ENCODE measurements around the gene L3MBTL4.
A peak's percentile ranks its signal among the peaks of the same experiment; 100 is the strongest.

The L3MBTL4 gene

GRCh38 chr18:6256521-6256920, 158.2 kb downstream of the L3MBTL4 start:
- Histone ChIP-seq H3K27ac (ENCODE audit: insufficient read depth in 1 of 2, low read depth in 1 of 2, low read length in 2 of 2, poor library complexity in 1 of 2, severe bottlenecking in 2 of 2) (peak overlapping the region in 1 of 2 experiments; percentile 66), H3K4me1 (ENCODE audit: control extremely low read depth in 1 of 4, control insufficient read depth in 4 of 4, insufficient read depth in 4 of 4, low read length in 3 of 4) (peaks cover 2 to 33% (median 31%) of the 10 kb centered on the region in 4 experiments), H3K4me3 (ENCODE audit: control insufficient read depth in 1 of 7, extremely low read depth in 1 of 7, insufficient read depth in 4 of 7, low read depth in 2 of 7, low read length in 6 of 7) (peak overlapping the region in 5 of 7 experiments; percentile 11 to 56 (median 25)), H3K36me3 (ENCODE audit: control insufficient read depth in 4 of 4, insufficient read depth in 4 of 4, low read length in 3 of 4) (peaks cover 0 to 16% (median 4%) of the 10 kb centered on the region in 4 experiments), H3K9me3 (ENCODE audit: control extremely low read depth in 1 of 5, control insufficient read depth in 4 of 5, insufficient read depth in 2 of 5, low read depth in 1 of 5, low read length in 4 of 5) (peaks cover 0 to 20% (median 4%) of the 10 kb centered on the region in 5 experiments), H3K27me3 (replicated peaks in 2 of 5; ENCODE audit: control insufficient read depth in 4 of 5, insufficient read depth in 5 of 5, low read length in 4 of 5) (no peaks in the 10 kb centered on the region)
- peak; percentile 31 to 83 (median 68) for DNase-seq
- ChIA-PET CTCF (interaction anchor here (1.0 kb wide), 1 partner anchor 15 kb away, joined by 3 read pairs; no protein-coding TSS in a partner anchor), POLR2A (no interaction called here)
- 13% methylated on average over 10 of the region's 10 CpGs for WGBS (ENCODE audit: insufficient coverage)

- no CpG with 5 or more reads among the region's 1 CpG for WGBS (ENCODE audit: insufficient coverage)
- H3K4me3 ChIP-seq (ENCODE audit: control insufficient read depth in 1 of 7, extremely low read depth in 1 of 7, insufficient read depth in 4 of 7, low read depth in 2 of 7, low read length in 6 of 7) = peak overlapping the region in 2 of 7 experiments; percentile 25 to 56
- peaks cover 0 to 17% (median 4%) of the 10 kb centered on the region in 5 experiments for H3K9me3 ChIP-seq (ENCODE audit: control extremely low read depth in 1 of 5, control insufficient read depth in 4 of 5, insufficient read depth in 2 of 5, low read depth in 1 of 5, low read length in 4 of 5)
- peaks cover 0 to 10% (median 2%) of the 10 kb centered on the region in 4 experiments for H3K36me3 ChIP-seq (ENCODE audit: control insufficient read depth in 4 of 4, insufficient read depth in 4 of 4, low read length in 3 of 4)
- POLR2A ChIA-PET = no interaction called here
- no peaks in the 10 kb centered on the region for H3K27me3 ChIP-seq (replicated peaks in 2 of 5; ENCODE audit: control insufficient read depth in 4 of 5, insufficient read depth in 5 of 5, low read length in 4 of 5)
- peaks cover 2 to 33% (median 31%) of the 10 kb centered on the region in 4 experiments for H3K4me1 ChIP-seq (ENCODE audit: control extremely low read depth in 1 of 4, control insufficient read depth in 4 of 4, insufficient read depth in 4 of 4, low read length in 3 of 4)
- DNase-seq = no peak
- peak overlapping the region in 1 of 2 experiments; percentile 66 for H3K27ac ChIP-seq (ENCODE audit: insufficient read depth in 1 of 2, low read depth in 1 of 2, low read length in 2 of 2, poor library complexity in 1 of 2, severe bottlenecking in 2 of 2)
- CTCF ChIA-PET = interaction anchor here (1.0 kb wide), 1 partner anchor 16 kb away, joined by 3 read pairs; no protein-coding TSS in a partner anchor
These were observed 158.8 kb downstream of the L3MBTL4 start for GRCh38 chr18:6255886-6256285.

DNA sequence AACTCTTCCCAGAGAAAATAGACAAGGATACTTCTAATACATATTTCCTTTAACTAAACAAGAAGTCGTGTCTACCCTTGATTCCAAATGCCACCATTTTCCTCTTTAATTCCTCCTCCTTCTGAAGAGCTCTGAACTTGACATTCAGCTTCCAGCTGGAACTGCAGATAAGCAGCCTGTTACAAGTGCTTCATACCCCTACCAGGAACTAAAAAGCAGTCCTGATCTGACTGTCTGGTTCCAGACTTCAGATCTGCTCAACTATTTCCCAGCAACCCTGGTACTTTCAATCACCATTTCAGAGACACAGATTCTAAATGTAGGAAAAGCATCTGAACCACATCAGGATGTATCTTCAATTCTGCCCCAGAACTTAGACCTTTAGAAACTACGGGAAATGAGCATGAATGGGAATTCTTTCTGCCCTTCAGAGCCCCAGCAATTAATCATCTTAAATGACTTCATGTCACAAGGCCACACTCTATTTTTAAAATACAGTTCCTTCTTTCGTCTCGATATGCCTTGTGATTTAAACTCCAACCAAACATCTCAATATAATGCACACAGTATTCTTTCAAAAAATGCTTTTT, 159.5 kb downstream of the L3MBTL4 start:
- H3K27ac ChIP-seq (ENCODE audit: insufficient read depth in 1 of 2, low read depth in 1 of 2, low read length in 2 of 2, poor library complexity in 1 of 2, severe bottlenecking in 2 of 2) = peak overlapping the region in 1 of 2 experiments; percentile 66
- peaks cover 2 to 33% (median 31%) of the 10 kb centered on the region in 4 experiments for H3K4me1 ChIP-seq (ENCODE audit: control extremely low read depth in 1 of 4, control insufficient read depth in 4 of 4, insufficient read depth in 4 of 4, low read length in 3 of 4)
- WGBS (ENCODE audit: insufficient coverage) = 5% methylated on average over 3 of the region's 4 CpGs
- ChIA-PET CTCF (interaction anchor here (1.0 kb wide), 1 partner anchor 16 kb away, joined by 3 read pairs; no protein-coding TSS in a partner anchor), POLR2A (no interaction called here)
- H3K36me3 ChIP-seq (ENCODE audit: control insufficient read depth in 4 of 4, insufficient read depth in 4 of 4, low read length in 3 of 4) = peaks cover 0 to 10% (median 2%) of the 10 kb centered on the region in 4 experiments
- H3K4me3 ChIP-seq (ENCODE audit: control insufficient read depth in 1 of 7, extremely low read depth in 1 of 7, insufficient read depth in 4 of 7, low read depth in 2 of 7, low read length in 6 of 7) = peak overlapping the region in 2 of 7 experiments; percentile 8 to 29
- H3K9me3 ChIP-seq (ENCODE audit: control extremely low read depth in 1 of 5, control insufficient read depth in 4 of 5, insufficient read depth in 2 of 5, low read depth in 1 of 5, low read length in 4 of 5) = peaks cover 0 to 16% (median 3%) of the 10 kb centered on the region in 5 experiments
- DNase-seq = peak; percentile 22 to 85 (median 63)
- no peaks in the 10 kb centered on the region for H3K27me3 ChIP-seq (replicated peaks in 2 of 5; ENCODE audit: control insufficient read depth in 4 of 5, insufficient read depth in 5 of 5, low read length in 4 of 5)

DNA sequence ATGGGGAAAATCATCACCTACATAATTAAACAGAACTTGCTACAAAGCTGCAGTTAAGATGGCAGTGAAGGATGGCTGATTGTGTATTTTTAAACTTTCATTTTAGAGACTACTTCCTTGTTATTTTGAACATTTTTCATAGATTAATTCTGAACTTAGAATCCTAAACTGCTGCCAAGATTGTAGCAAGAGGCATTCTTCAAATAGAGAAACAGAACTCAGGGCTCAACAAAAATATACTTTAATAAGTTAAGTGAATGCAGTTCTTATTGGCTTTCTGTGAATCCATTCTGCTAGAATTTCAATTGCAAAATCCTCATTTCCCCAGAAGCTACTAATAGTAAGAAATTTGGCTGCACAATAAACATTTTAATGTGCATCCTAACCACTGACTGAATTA, 160.3 kb downstream of the L3MBTL4 start:
- DNase-seq = no peak
- peaks cover 0 to 6% (median 2%) of the 10 kb centered on the region in 4 experiments for H3K36me3 ChIP-seq (ENCODE audit: control insufficient read depth in 4 of 4, insufficient read depth in 4 of 4, low read length in 3 of 4)
- ChIA-PET CTCF (no interaction called here), POLR2A (interaction anchor here (0.9 kb wide), 1 partner anchor 161 kb away, joined by 3 read pairs; no protein-coding TSS in a partner anchor)
- H3K27ac ChIP-seq (ENCODE audit: insufficient read depth in 1 of 2, low read depth in 1 of 2, low read length in 2 of 2, poor library complexity in 1 of 2, severe bottlenecking in 2 of 2) = peak overlapping the region in 1 of 2 experiments; percentile 66
- H3K4me3 ChIP-seq (ENCODE audit: control insufficient read depth in 1 of 7, extremely low read depth in 1 of 7, insufficient read depth in 4 of 7, low read depth in 2 of 7, low read length in 6 of 7) = no peak overlapping the region
- H3K4me1 ChIP-seq (ENCODE audit: control extremely low read depth in 1 of 4, control insufficient read depth in 4 of 4, insufficient read depth in 4 of 4, low read length in 3 of 4) = peaks cover 2 to 33% (median 31%) of the 10 kb centered on the region in 4 experiments
- H3K9me3 ChIP-seq (ENCODE audit: control extremely low read depth in 1 of 5, control insufficient read depth in 4 of 5, insufficient read depth in 2 of 5, low read depth in 1 of 5, low read length in 4 of 5) = peaks cover 0 to 9% (median 0%) of the 10 kb centered on the region in 5 experiments
- no peaks in the 10 kb centered on the region for H3K27me3 ChIP-seq (replicated peaks in 2 of 5; ENCODE audit: control insufficient read depth in 4 of 5, insufficient read depth in 5 of 5, low read length in 4 of 5)

- no peak for DNase-seq
- Histone ChIP-seq H3K27ac (ENCODE audit: insufficient read depth in 1 of 2, low read depth in 1 of 2, low read length in 2 of 2, poor library complexity in 1 of 2, severe bottlenecking in 2 of 2) (no peak overlapping the region), H3K27me3 (replicated peaks in 2 of 5; ENCODE audit: control insufficient read depth in 4 of 5, insufficient read depth in 5 of 5, low read length in 4 of 5) (no peaks in the 10 kb centered on the region), H3K4me1 (ENCODE audit: control extremely low read depth in 1 of 4, control insufficient read depth in 4 of 4, insufficient read depth in 4 of 4, low read length in 3 of 4) (peaks cover 2 to 20% (median 18%) of the 10 kb centered on the region in 4 experiments), H3K4me3 (ENCODE audit: control insufficient read depth in 1 of 7, extremely low read depth in 1 of 7, insufficient read depth in 4 of 7, low read depth in 2 of 7, low read length in 6 of 7) (no peak overlapping the region), H3K36me3 (ENCODE audit: control insufficient read depth in 4 of 4, insufficient read depth in 4 of 4, low read length in 3 of 4) (no peaks in the 10 kb centered on the region), H3K9me3 (ENCODE audit: control extremely low read depth in 1 of 5, control insufficient read depth in 4 of 5, insufficient read depth in 2 of 5, low read depth in 1 of 5, low read length in 4 of 5) (no peaks in the 10 kb centered on the region)
- ChIA-PET CTCF (interaction anchor here (1.1 kb wide), 1 partner anchor 11 kb away, joined by 3 read pairs; no protein-coding TSS in a partner anchor), POLR2A (no interaction called here)
- WGBS (ENCODE audit: insufficient coverage) = 96% methylated on average over 3 of the region's 4 CpGs
These were observed 163.6 kb downstream of the L3MBTL4 start for GRCh38 chr18:6251084-6251483.

GRCh38 chr18:6249788-6250187, 164.9 kb downstream of the L3MBTL4 start:
- H3K4me3 ChIP-seq (ENCODE audit: control insufficient read depth in 1 of 7, extremely low read depth in 1 of 7, insufficient read depth in 4 of 7, low read depth in 2 of 7, low read length in 6 of 7) = no peak overlapping the region
- CTCF ChIA-PET = no interaction called here
- 100% methylated on average over 3 of the region's 4 CpGs for WGBS (ENCODE audit: insufficient coverage)

GRCh38 chr18:6249170-6249569, 165.5 kb downstream of the L3MBTL4 start:
- ChIA-PET CTCF (no interaction called here), POLR2A (no interaction called here)
- Histone ChIP-seq H3K4me1 (ENCODE audit: control extremely low read depth in 1 of 4, control insufficient read depth in 4 of 4, insufficient read depth in 4 of 4, low read length in 3 of 4) (peaks cover 0 to 2% (median under 1%) of the 10 kb centered on the region in 4 experiments), H3K4me3 (ENCODE audit: control insufficient read depth in 1 of 7, extremely low read depth in 1 of 7, insufficient read depth in 4 of 7, low read depth in 2 of 7, low read length in 6 of 7) (no peak overlapping the region), H3K9me3 (ENCODE audit: control extremely low read depth in 1 of 5, control insufficient read depth in 4 of 5, insufficient read depth in 2 of 5, low read depth in 1 of 5, low read length in 4 of 5) (no peaks in the 10 kb centered on the region), H3K36me3 (ENCODE audit: control insufficient read depth in 4 of 4, insufficient read depth in 4 of 4, low read length in 3 of 4) (no peaks in the 10 kb centered on the region), H3K27me3 (replicated peaks in 2 of 5; ENCODE audit: control insufficient read depth in 4 of 5, insufficient read depth in 5 of 5, low read length in 4 of 5) (no peaks in the 10 kb centered on the region), H3K27ac (ENCODE audit: insufficient read depth in 1 of 2, low read depth in 1 of 2, low read length in 2 of 2, poor library complexity in 1 of 2, severe bottlenecking in 2 of 2) (no peak overlapping the region)
- DNase-seq = no peak
- 100% methylated on average over 2 of the region's 2 CpGs for WGBS (ENCODE audit: insufficient coverage)

More at GRCh38 chr18:6249788-6250187, 164.9 kb downstream of the L3MBTL4 start:
- Histone ChIP-seq H3K9me3 (ENCODE audit: control extremely low read depth in 1 of 5, control insufficient read depth in 4 of 5, insufficient read depth in 2 of 5, low read depth in 1 of 5, low read length in 4 of 5) (no peaks in the 10 kb centered on the region), H3K27me3 (replicated peaks in 2 of 5; ENCODE audit: control insufficient read depth in 4 of 5, insufficient read depth in 5 of 5, low read length in 4 of 5) (no peaks in the 10 kb centered on the region), H3K4me1 (ENCODE audit: control extremely low read depth in 1 of 4, control insufficient read depth in 4 of 4, insufficient read depth in 4 of 4, low read length in 3 of 4) (peaks cover 0 to 7% (median 5%) of the 10 kb centered on the region in 4 experiments), H3K27ac (ENCODE audit: insufficient read depth in 1 of 2, low read depth in 1 of 2, low read length in 2 of 2, poor library complexity in 1 of 2, severe bottlenecking in 2 of 2) (no peak overlapping the region), H3K36me3 (ENCODE audit: control insufficient read depth in 4 of 4, insufficient read depth in 4 of 4, low read length in 3 of 4) (no peaks in the 10 kb centered on the region)
- no peak for DNase-seq
- POLR2A ChIA-PET = no interaction called here

Data from common myeloid progenitor, CD34-positive (primary cell).